Neural progenitor cell (in vitro differentiated cells): ENCODE results near the gene RNF25. TPM values are rescaled to one million over a fixed set of nuclear protein-coding genes. Genes with fewer than 3 reads are reported as not detected.

Experiments used
- DNase-seq: peaks from one replicate; pipeline ENCODE4 v3.0.0-alpha.2; 2016; ENCODE audit warnings: low spot score
- H2AFZ ChIP-seq: fragments of 200-600 bp; sonication (generic); replicated peaks from 2 replicates; pipeline ENCODE4 v1.6.1; 2016; ENCODE audit warnings: antibody characterized with exemption
- H3F3A ChIP-seq: fragments of 200-600 bp; sonication (generic); 2 replicates; pipeline ENCODE4 v1.6.1; 2016; ENCODE audit warnings: antibody characterized with exemption, low read depth
- H3K27ac ChIP-seq: fragments of 200-600 bp; sonication (generic); 2 replicates; pipeline ENCODE4 v1.5.1; 2016; ENCODE audit warnings: mild to moderate bottlenecking
- H3K27me3 ChIP-seq: fragments of 200-600 bp; sonication (generic); 2 replicates; pipeline ENCODE4 v1.6.1; 2016; ENCODE audit warnings: mild to moderate bottlenecking, moderate library complexity
- H3K36me3 ChIP-seq: fragments of 200-600 bp; sonication (generic); 2 replicates; pipeline ENCODE4 v1.5.1; 2016
- H3K4me1 ChIP-seq: fragments of 200-600 bp; sonication (generic); 2 replicates; pipeline ENCODE4 v1.6.1; 2016; ENCODE audit warnings: mixed run types
- H3K4me2 ChIP-seq: fragments of 200-600 bp; sonication (generic); 2 replicates; pipeline ENCODE4 v1.6.1; 2016
- H3K4me3 ChIP-seq: fragments of 200-600 bp; sonication (generic); 2 replicates; pipeline ENCODE4 v1.5.1; 2016
- H3K79me2 ChIP-seq: fragments of 200-600 bp; sonication (generic); 2 replicates; pipeline ENCODE4 v1.6.1; 2016; ENCODE audit warnings: low read depth
- H3K9ac ChIP-seq: fragments of 200-600 bp; sonication (generic); 2 replicates; pipeline ENCODE4 v1.6.1; 2016
- H3K9me3 ChIP-seq: fragments of 200-600 bp; sonication (generic); 2 replicates; pipeline ENCODE4 v1.5.1; 2016; ENCODE audit warnings: low read depth
- H4K20me1 ChIP-seq: fragments of 200-600 bp; sonication (generic); 2 replicates; pipeline ENCODE4 v1.6.1; 2016; ENCODE audit warnings: low read depth
- H3K27ac Mint-ChIP-seq: 3 replicates; pipeline ENCODE4 v1.8.0; 2021; ENCODE audit warnings: mixed read lengths
- H3K27me3 Mint-ChIP-seq: 2 replicates; pipeline ENCODE4 v1.8.0; 2022; ENCODE audit warnings: low read depth, mild to moderate bottlenecking, inconsistent platforms, moderate library complexity, mixed read lengths; ENCODE audit not compliant: insufficient read depth
- H3K36me3 Mint-ChIP-seq: 3 replicates; pipeline ENCODE4 v1.8.0; 2021; ENCODE audit warnings: mixed read lengths
- H3K4me1 Mint-ChIP-seq: 3 replicates; pipeline ENCODE4 v1.8.0; 2021; ENCODE audit warnings: mixed read lengths
- H3K4me3 Mint-ChIP-seq: 3 replicates; pipeline ENCODE4 v1.8.0; 2021; ENCODE audit warnings: mild to moderate bottlenecking, moderate library complexity, mixed read lengths
- H3K9me3 Mint-ChIP-seq: 3 replicates; pipeline ENCODE4 v1.8.0; 2020; ENCODE audit warnings: mixed read lengths
- CTCF ChIP-seq: fragments of 200-600 bp; sonication (generic); IDR thresholded peaks from 2 replicates; pipeline ENCODE4 v1.5.1; 2017; ENCODE audit warnings: antibody characterized with exemption, mild to moderate bottlenecking
- EZH2 ChIP-seq: fragments of 200-600 bp; sonication (generic); IDR thresholded peaks from 2 replicates; pipeline ENCODE4 v1.6.1; 2017; ENCODE audit warnings: antibody characterized with exemption, mild to moderate bottlenecking, moderate library complexity
- EZH2phosphoT487 ChIP-seq: fragments of 200-600 bp; sonication (generic); IDR thresholded peaks from 2 replicates; pipeline ENCODE4 v1.6.1; 2017; ENCODE audit warnings: antibody characterized with exemption
- total RNA-seq: library from RNA; depleted of rRNA; stranded (reverse); fragments of >200 nt; gene quantifications from 2 replicates; pipeline ENCODE4 v1.2.3, GENCODE V29; 2015; ENCODE audit warnings: low replicate concordance

RNF25 gene
- total RNA-seq, 1 donor from 2014 or later: 9.6 TPM

GRCh38 chr2:218671097-218671653 lies 627 bp downstream of the RNF25 start:
- peaks cover 9% of the 10 kb centered on the region for H3K36me3 Mint-ChIP-seq
- DNase-seq: peak; percentile 26
- Histone ChIP-seq H3K4me1 (peaks cover 6% of the 10 kb centered on the region), H3K9me3 (no peaks in the 10 kb centered on the region), H3K9ac (peak overlapping the region; percentile 87), H3K36me3 (no peaks in the 10 kb centered on the region), H3K79me2 (peaks cover 29% of the 10 kb centered on the region), H2AFZ (peak overlapping the region; percentile 96), H3K27ac (peak overlapping the region; percentile 65), H4K20me1 (no peaks in the 10 kb centered on the region), H3K4me3 (peak overlapping the region; percentile 86), H3F3A (peaks cover 5% of the 10 kb centered on the region), H3K27me3 (no peaks in the 10 kb centered on the region), H3K4me2 (peak overlapping the region; percentile 94)
- H3K27me3 Mint-ChIP-seq: peaks cover 2% of the 10 kb centered on the region
- peak overlapping the region; percentile 99 for H3K4me3 Mint-ChIP-seq
- H3K4me1 Mint-ChIP-seq: peaks cover 21% of the 10 kb centered on the region
- TF ChIP-seq EZH2 (no peak), CTCF (no peak), EZH2phosphoT487 (no peak)
- no peaks in the 10 kb centered on the region for H3K9me3 Mint-ChIP-seq
- H3K27ac Mint-ChIP-seq: peak overlapping the region; percentile 100

DNA sequence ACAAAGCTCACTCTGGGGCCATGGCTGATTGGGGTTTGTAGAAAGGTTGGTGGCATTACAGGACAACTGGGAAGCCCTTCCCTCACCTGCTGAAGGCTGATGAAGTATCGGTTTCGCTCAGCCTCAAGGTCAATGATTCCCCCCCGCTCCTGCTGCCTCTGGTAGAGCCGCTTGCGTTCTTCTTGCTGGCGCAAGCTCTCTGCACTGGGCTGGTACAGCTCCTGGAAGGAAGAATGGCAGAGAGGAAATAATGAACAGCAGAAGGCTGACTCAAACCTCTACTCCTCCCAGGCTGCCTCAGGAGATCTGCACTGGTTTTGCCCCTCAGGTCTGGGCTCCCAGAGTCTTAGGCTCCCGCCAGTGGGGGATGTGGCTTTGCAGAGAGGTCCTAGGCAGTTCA lies 7.1 kb downstream of the RNF25 start:
- Mint-ChIP-seq H3K36me3 (peaks cover 21% of the 10 kb centered on the region), H3K9me3 (no peaks in the 10 kb centered on the region), H3K4me1 (peaks cover 8% of the 10 kb centered on the region), H3K27ac (no peak overlapping the region), H3K4me3 (no peak overlapping the region), H3K27me3 (peaks cover 5% of the 10 kb centered on the region)
- Histone ChIP-seq H3K27me3 (no peaks in the 10 kb centered on the region), H3F3A (no peaks in the 10 kb centered on the region), H3K79me2 (peaks cover 17% of the 10 kb centered on the region), H2AFZ (no peak overlapping the region), H3K9me3 (no peaks in the 10 kb centered on the region), H3K36me3 (no peaks in the 10 kb centered on the region), H3K4me3 (no peak overlapping the region), H4K20me1 (no peaks in the 10 kb centered on the region), H3K4me2 (no peak overlapping the region), H3K4me1 (peaks cover 3% of the 10 kb centered on the region), H3K9ac (no peak overlapping the region), H3K27ac (no peak overlapping the region)
- DNase-seq: no peak
- TF ChIP-seq EZH2phosphoT487 (no peak), CTCF (no peak), EZH2 (no peak)

DNA sequence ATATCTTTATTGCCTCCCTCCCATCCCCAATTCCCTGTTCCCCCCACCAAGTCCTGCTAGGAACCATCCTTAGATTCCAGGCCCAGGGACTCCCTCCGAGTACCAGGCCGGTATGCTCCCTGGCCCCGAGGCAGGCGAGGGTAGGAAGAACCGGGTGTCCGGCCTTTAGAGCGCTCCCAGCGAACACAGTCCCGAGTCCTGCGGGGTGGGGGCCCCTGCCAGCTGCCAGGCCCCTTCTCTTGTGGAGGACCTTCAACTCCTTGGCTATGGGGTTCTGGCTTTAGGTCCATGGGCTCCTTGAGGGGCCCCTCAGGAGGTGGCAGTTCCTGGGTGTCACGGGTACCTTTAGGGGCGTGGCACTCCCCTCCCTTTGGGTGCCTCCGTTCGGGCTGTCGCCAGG lies 7.9 kb downstream of the RNF25 start:
- no peaks in the 10 kb centered on the region for H3K9me3 Mint-ChIP-seq

More for the DNA sequence above, 7.9 kb downstream of the RNF25 start:
- Mint-ChIP-seq H3K27me3 (peaks cover 8% of the 10 kb centered on the region), H3K36me3 (peaks cover 24% of the 10 kb centered on the region), H3K27ac (no peak overlapping the region), H3K4me3 (no peak overlapping the region), H3K4me1 (peaks cover 11% of the 10 kb centered on the region)
- TF ChIP-seq EZH2: no peak
- TF ChIP-seq EZH2phosphoT487: no peak
- TF ChIP-seq CTCF: no peak
- Histone ChIP-seq H3K9ac (no peak overlapping the region), H4K20me1 (no peaks in the 10 kb centered on the region), H3K4me2 (no peak overlapping the region), H3K36me3 (no peaks in the 10 kb centered on the region), H3K4me3 (no peak overlapping the region), H2AFZ (no peak overlapping the region), H3K9me3 (no peaks in the 10 kb centered on the region), H3K79me2 (peaks cover 14% of the 10 kb centered on the region), H3F3A (peaks cover under 1% of the 10 kb centered on the region), H3K27ac (no peak overlapping the region), H3K4me1 (peaks cover 3% of the 10 kb centered on the region), H3K27me3 (no peaks in the 10 kb centered on the region)
- no peak for DNase-seq
